Epithelial cell of prostate (primary cell): ENCODE measurements around the gene LEF1.

ENCODE experiments used
- DNase-seq: peaks from one replicate; pipeline ENCODE4 v3.0.0-alpha.2; 2011; ENCODE audit warnings: low read depth, low spot score
- H3K27ac ChIP-seq: fragments of 450-650 bp; 2 replicates; pipeline ENCODE4 v1.5.1; 2017; ENCODE audit warnings: mild to moderate bottlenecking

Gene LEF1

DNA sequence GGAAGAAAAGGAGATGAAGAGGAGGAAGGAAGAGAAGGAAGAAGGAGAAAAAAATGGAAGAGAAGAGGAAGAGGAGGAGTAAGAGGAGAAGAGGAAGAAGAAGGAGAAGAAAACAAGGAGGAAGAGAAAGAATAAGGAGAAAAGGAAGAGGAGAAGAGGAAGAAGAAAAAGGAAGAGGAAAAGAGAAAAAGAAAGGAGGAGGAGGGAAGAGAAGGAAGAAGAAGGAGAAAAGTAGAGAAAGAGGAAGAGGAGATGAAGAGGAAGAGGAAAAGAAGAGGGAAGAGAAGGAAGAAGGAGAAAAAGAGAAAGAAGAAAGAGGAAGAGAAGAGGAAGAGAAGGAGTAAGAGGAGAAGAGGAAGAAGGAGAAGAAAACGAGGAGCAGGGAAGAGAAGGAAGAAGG, 11.8 kb upstream of the LEF1 start:
- no peak for DNase-seq

DNA sequence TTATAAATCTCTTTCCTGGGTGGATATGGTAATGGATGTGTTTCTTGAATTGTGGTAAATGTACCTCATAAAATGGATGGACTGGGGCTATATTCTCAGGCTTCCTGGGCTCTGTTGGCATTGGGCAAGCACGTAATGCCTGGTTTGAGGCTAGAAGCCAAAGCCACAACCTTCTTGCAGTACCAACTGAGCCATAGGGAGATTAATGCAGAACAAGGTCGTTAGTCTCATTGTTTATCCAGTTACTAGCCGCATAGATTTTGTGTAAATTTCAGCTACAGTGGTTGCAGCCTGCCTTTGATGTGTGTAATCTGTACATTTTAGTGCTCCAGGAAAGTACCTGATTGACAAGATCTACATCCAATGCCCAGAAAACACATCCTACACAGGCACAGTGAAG, 7.2 kb upstream of the LEF1 start:
- no peak for DNase-seq
- H3K27ac ChIP-seq: no peak overlapping the region

More for the DNA sequence above, 11.8 kb upstream of the LEF1 start:
- H3K27ac ChIP-seq: no peak overlapping the region

DNA sequence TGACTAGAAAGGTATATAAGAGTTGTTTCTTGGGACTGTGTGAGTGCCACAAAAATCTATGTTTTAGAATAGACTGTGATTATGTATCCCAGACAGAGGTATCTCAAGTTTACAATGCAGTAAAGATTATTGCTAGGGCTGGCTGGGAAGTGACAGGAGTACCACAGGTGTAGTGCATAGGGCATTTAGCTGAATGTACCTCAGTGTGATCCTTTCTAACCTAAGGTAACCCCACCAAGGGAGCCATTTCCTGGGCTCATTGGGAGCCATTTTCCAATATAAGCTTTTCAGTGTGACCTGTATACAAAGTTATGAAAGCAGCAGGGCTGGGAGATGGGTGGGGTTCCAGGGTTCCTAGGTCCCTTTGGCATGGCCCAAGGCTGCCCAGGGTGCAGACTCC, 6.1 kb upstream of the LEF1 start:
- no peak for DNase-seq
- H3K27ac ChIP-seq: no peak overlapping the region

DNA sequence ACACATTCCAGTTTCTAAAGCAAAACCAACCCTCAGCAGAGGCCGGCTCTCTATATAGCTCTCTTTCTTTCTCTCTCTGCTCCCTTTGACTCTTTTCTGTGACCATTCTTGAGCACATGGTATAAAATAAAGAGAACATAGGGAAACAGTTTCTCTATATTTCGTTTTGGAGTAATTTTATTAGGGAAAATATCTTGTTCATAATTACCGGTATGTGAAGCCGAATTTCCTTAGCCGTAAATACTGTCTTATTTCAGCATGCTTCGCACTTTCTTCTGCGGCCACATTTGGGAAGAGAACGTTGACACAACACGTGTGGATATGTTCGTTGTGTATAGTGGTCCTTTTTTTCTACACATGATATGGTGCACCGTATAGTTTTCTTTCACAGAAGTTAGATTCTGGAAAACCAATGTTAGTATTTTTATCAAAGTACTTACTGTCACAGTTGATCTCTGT, 4.9 kb upstream of the LEF1 start:
- H3K27ac ChIP-seq: no peak overlapping the region
- DNase-seq: no peak

DNA sequence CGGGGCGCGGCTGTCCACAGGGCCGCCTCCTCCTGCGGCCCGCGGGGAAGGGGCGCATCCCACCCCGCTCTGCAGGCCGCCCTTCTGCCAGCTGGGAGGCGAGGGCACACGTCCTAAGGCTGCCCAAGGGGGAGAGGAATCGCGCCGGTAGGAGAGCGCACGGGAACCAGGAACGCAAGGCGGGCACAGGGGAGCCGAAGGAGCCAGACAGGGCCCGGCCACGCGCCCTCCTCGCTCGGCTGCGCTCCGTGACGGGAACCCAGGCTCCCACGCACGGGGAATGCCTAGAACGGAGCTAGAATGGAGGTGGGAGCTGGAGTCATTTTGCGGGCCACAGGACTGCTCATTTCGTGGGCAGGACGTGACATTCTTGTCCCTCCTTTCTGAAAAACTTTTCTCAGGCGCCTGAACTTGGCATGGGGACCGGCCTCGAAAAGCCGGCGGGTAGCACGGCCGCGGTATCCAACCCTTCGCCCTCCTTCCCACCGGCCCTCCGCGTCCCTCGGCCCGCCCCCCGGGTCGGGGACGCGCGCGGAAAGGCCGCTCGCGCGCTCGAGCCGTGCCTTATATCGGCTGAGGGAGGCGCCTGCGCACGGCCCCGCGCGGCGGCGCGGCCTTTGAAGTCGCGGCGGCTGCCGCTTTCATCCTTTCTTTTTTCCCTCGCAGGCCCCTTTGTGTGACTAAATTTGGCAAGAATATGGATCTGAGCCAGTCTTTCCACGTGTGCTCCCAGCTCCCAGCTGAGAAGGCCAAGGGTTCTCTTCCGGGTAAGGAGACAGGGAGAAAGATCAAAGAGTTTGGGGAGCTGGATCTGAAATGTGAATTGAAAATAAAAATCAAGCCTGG, 4.2 kb upstream of the LEF1 start:
- no peak for DNase-seq
- no peak overlapping the region for H3K27ac ChIP-seq

DNA sequence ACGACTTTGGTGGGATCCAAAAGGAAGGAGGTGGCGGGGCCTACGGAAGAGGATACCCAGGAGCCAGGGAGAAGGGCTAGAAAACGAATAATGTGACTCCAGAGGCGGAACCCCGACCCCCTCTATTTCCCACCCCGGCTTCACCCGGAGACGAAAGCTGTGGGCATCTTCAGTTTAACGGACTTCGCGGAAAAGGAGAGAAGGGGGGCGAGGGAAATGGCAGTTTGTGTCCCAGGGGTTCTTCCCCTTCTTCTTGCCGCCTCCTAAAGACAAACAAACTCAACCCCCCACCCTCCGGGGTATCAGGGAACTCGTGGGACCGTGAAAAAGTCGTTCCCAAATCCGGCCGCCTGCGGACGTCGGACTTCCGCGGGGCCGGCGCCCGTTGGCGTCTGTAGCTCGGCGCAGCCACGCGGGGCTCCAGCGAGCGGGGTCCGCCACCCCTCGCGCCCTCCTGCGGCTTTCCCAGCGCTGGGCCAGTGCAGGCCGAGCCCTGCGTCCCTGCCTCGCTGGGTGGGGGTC, 3.6 kb upstream of the LEF1 start:
- no peak overlapping the region for H3K27ac ChIP-seq
- DNase-seq: no peak

DNA sequence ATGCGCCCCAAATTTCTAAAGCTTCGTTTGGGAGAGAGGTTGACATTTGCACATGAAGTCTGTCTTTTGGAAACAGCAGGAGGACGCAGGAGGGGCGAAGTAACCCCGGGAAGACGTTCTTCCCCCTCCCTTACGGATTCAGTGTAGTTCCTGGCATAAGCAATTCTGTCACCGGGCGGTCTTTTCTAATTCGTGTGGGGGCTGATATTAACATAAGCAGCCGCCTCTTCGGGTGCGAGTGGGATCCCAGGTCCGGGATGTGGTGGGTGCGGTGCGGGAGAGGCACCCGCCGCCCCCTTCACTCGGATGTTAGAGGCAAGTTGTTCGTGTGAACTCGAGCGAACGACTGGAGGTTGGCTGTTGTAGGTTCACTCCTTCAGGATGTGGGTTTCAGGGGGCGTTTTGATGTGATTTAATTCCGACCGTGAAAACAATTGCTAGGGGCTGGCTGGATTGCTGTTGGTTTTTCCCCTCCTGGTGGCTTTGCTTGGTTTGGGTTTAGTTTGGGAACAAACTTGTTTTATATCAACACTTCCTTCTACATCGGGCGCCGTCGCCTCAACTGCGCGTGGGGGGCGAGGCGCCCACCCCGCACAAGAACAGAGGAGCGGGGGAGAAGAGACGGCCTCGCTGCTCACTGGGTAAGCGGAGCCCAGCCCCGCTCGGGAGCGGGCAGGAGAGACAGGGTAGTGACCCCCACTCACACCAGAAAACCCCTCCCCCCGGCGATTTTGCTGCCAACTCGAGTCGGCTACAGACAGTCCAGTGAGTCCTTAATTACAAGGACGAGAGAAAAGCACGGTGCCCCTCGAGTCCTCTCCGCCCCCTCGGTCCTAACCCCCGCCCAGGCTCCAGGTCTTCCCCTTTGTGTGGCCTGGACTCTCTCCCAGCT, 2.9 kb upstream of the LEF1 start:
- DNase-seq: no peak

DNA sequence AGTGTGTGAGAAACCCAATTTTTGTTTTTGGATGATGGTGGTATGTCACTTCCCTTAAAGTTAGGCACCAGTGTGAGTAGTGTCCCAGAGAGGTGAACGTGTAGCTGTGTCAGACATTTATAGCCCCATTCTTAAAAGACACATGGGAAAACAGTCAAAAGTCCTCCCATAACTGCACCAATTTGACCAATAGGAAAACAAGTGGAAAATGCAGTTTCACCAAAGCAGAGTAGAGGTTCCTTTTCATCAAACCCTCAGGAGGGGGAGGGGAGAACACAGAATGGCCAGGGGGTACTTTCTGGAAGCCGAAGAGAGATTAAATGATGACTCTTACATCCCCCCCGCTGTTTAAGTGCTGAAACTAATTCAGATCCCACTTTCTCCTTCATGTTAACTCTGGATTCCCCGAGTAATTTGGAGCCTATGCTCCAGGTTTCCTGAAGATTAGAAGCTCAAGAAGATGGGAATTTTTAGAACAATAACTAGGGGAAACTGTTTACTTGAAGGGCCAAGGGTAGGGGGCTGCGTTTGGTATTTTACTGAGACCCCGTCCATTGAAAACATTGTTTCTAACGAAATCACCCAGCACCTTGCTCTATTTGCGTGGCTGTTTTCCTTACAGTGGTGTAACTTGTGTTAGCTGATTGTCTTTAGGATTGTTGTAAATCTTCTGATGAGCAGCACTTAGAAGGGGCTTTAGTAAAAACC, 2.1 kb upstream of the LEF1 start:
- no peak for DNase-seq
- H3K27ac ChIP-seq: no peak overlapping the region

More for the DNA sequence above, 2.9 kb upstream of the LEF1 start:
- no peak overlapping the region for H3K27ac ChIP-seq

DNA sequence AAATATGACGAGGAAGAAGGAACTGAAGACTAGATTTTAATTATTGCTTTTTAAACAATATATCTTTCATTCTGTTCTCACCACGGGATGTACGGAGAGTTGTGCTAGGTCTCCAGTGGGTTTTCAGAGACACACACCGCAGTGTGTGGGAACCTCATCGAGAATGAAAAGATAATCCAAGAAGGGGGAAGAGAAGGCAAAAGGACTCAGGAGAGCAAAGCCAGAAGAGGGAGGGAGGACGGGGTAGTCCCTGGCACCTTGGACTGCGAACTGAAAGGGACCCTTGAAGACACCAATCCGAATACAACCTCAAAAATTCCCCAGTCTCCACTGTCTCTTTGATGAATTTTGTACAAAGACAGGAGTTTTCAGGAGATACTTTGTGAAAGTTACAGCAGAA, 932 bp upstream of the LEF1 start:
- no peak for DNase-seq
- H3K27ac ChIP-seq: no peak overlapping the region

DNA sequence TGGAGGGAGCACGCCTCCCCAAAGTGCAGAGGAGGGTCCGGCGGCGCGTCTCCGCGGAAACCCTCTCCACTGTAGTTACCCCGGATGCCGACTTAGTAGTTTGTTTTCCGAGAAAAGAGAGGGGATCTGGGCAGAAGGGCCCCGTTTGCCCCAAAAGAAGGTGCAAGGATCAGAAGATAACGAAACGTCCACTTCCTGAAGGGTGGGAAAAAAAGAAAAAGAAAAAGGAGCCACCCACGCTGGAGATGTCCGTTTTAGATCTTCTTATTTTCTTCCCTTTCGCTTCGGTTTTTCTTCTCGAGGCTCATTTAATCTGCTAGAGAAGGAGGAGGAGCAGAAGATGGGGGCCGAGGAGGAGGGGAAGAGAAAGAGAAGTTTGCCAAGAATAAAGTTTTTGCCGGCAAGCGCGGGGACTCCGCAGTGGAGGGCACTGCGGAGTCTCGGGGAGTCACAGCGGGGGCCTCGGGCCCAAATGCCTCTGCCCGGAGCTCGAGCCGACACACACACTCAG, 517 bp downstream of the LEF1 start:
- no peak overlapping the region for H3K27ac ChIP-seq
- DNase-seq: no peak

DNA sequence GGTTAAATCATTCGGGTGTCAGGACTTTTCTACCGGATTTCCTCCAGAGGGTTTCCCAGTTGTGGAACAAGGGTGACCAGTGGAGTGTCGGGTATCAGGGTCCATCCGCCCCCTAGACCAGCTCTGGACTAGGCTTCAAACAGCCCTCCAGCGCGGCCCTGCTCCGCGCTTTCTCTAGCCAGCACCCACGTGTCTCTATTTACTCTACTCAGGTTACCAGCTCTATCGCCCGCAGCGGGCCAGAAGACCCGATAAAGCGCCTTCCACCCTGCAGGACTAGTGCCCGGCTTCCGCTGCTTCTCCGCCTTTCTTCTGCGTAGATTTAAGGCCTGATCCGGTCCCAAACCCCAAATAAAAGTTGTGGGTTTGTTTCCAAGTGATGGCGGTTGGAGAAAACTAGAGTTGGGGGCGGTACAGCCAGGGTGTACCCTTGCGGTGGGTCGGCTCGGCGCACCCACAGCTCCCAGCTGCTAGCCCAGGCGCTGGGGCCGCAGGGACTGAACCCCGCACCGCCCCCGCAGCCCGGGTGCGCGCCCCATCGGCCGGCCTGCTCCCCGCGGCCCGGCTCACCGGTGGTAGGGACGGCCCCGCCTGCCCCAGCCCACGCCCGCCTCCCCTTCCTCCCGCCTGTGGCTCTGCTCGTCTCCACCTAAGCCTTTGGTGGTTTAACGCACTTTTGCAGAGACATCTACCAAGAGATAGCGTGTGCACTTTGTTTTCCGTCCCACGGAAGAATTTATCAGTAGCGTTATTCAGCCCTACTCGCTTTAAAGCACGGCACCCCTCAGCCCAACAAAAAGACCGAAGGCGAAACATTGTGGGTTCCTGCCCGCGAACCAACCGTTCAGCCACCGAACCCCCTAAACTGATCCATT, 2.1 kb downstream of the LEF1 start:
- H3K27ac ChIP-seq: no peak overlapping the region
- DNase-seq: no peak

DNA sequence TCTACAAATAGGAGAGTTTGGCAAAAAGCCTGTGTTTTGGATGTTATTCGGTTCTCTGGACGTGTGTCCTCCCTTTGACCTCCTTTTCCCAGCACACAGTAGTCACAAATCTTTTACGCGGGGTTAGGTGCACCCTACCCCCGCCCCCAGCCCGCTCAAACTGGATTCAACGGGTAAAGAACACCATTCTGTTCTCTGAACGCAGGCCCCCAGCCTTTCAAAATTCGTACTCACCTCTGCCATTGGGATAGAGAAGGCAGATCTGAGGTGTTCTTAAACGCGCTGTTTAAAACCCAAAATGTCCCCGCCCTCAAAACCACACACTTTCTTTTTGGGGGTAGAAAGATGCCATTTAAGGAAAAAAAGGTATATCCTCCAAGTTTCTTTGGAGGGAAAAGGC, 2.7 kb downstream of the LEF1 start:
- H3K27ac ChIP-seq: no peak overlapping the region
- no peak for DNase-seq

DNA sequence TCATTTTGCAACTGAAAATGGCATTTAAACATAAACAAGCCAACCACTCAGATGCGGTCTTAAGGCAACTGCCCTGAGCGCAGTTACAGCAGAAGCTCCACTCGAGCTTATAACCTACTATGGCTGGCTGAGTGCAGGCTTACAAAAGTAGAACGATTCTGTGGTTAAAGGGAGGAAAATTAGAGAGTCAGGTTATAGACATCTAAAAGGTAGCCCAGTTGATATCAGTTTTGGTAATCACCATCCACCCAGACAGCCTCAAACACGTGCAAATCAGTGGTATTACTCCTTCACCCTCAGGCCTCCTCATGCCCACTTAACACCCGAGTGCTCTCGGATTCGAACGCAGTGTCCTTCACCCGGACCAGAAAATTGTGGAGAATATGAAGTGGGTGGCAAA, 3.1 kb downstream of the LEF1 start:
- H3K27ac ChIP-seq: no peak overlapping the region
- DNase-seq: no peak

DNA sequence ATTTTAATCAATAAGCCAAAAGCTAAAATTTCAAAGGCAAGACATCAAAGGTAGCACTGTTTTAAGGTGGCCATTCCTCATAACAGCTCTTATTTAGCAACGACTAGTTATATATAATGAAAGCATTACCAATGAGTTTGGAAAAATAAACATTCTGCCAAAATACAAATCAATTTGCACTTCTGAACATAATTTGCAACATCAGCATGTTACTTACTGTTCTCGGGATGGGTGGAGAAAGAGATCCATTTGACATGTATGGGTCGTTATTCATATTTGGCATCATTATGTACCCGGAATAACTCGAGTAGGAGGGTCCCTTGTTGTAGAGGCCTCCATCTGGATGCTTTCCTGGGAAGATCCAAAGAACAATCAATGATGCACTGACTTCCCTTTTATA, 5.4 kb downstream of the LEF1 start:
- no peak overlapping the region for H3K27ac ChIP-seq
- no peak for DNase-seq

DNA sequence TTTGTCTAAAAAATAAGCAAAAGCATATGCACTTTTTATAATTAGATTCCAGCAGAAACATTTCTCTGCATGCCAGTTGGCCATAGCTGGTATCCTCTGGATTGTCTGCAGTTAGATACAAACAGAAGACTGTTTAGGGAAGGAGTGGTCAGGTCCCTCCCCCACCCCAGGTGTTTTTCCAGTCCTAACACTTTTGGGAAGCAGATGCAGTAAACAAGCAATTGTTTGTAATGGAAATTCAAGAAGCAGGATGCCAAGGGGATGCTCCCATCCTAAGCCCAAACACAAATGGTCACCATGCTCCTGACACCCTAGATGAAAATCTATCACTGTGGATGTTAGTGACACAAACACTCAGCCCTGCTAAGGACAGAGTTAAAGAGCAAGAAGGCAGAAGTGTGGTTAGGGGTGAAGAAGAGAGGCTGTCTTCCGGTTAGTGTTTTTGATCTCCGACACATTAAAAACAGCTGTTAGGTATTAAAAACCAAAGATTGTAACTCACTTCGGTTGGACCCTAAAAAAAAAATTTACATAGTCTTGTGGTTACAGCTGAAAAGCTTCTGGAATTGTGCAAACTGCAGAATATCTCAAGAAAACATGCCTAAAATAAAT, 7.9 kb downstream of the LEF1 start:
- DNase-seq: no peak
- H3K27ac ChIP-seq: no peak overlapping the region

DNA sequence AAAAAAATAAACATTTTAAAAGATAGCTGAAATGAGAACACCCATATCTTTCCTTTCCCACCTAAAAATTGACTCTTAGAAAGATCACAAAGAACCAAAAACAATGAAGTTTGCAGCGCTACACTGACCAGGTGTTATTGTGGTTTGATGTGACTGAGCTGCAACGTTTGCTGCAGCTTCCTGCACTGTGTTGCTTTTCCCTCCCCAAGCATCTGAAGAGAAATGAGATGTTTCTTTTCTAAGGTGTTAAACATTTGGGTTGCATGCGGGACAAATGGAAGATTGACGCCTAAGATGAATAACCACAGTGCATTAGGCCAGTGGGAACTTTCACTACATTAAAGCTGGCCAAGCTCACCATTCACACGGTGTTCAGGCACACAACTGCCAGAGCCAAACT, 8.9 kb downstream of the LEF1 start:
- H3K27ac ChIP-seq: no peak overlapping the region
- DNase-seq: no peak

DNA sequence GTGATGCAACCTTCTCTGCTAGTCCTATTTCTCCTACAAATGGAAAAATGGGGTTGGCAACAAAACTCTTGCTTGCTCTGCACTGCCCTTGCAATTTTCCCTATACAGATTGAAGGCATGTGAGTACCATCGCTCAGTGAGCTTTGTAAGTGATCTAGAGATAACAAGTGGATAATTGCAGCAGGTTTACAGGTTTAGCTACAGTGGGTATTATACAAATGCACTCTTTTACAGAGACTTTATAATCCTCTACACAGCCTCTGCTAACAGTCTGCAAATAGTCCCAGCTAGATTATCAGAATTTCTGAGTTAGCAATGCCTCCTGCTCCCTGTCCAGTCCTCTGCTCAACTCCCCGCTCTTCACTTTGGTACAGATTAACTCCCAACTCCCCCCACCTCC, 11.1 kb downstream of the LEF1 start:
- no peak overlapping the region for H3K27ac ChIP-seq
- no peak for DNase-seq

DNA sequence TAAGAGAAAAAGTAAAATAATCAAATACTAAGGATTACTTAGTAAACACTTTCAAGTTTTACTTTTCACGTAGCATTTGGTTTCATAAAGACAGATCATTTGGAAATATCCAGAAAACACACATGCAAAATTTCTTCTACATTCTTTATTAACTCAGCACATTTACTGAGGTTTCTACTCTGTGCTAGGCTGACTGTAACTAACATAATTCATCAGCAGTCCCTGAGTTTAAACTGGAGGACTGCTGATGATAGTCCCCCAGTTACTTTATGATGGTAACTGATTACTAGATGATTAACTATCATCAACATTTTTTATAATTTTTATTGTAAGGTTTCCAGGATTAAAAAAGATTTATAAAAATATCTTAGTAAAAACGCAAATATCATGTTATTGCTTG, 12.3 kb downstream of the LEF1 start:
- DNase-seq: no peak
- no peak overlapping the region for H3K27ac ChIP-seq

DNA sequence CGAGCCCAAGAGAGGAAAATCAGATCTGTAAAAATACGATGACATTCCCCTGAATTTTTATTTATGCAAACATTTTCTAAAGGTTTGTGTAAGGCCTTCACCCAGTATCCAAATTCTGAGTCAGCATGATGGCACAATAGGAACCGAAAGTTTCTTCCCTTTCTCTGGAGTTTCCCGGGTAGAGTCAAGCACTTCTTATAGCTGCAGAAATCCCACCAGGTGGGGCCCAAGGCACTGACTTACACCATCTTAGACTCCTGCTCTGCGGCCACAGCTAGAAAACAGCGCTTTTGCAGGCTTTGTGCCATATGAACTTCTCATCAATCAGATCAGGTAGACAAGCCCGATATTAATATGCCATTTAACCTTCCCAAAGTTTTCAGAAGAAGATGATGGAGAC, 13.4 kb downstream of the LEF1 start:
- H3K27ac ChIP-seq: no peak overlapping the region
- no peak for DNase-seq
